ENCODE data around the gene ELSPBP1.
"Not testable (repeated sequence)": the region's sequence is repeated elsewhere in the genome, so short reads cannot be mapped to it uniquely, and the experiment has no call there.

Gene ELSPBP1

GRCh38 chr19:48061401-48062344 lies 67.2 kb downstream of the ELSPBP1 start:
- H3K4me3 ChIP-seq (ENCODE audit: low read depth, low read length), result no peak overlapping the region
- no peaks in the 10 kb centered on the region for H3K9me3 ChIP-seq
- no peaks in the 10 kb centered on the region for H3K4me1 ChIP-seq
- no peak for DNase-seq
- H3K36me3 ChIP-seq, result no peaks in the 10 kb centered on the region
- TF ChIP-seq CTCF (IDR thresholded peaks at IDR 0.05; ENCODE audit: low read depth, low read length), result no peak
- no peaks in the 10 kb centered on the region; the same call in none of the 2 replicates for H3K27me3 ChIP-seq

- no peak overlapping the region for H3K4me3 ChIP-seq (ENCODE audit: low read depth, low read length)
- H3K4me1 ChIP-seq, result no peaks in the 10 kb centered on the region
- H3K9me3 ChIP-seq, result no peaks in the 10 kb centered on the region
- H3K27me3 ChIP-seq, result no peaks in the 10 kb centered on the region; the same call in none of the 2 replicates
- no peak for TF ChIP-seq CTCF (IDR thresholded peaks at IDR 0.05; ENCODE audit: low read depth, low read length)
- H3K36me3 ChIP-seq, result no peaks in the 10 kb centered on the region
- no peak for DNase-seq
Measured at GRCh38 chr19:48064509-48064908, 70.1 kb downstream of the ELSPBP1 start.

GRCh38 chr19:48069435-48069834 lies 75.0 kb downstream of the ELSPBP1 start:
- Histone ChIP-seq H3K36me3 (no peaks in the 10 kb centered on the region), H3K27me3 (no peaks in the 10 kb centered on the region), H3K4me3 (ENCODE audit: low read depth, low read length) (no peak overlapping the region), H3K4me1 (no peaks in the 10 kb centered on the region), H3K9me3 (no peaks in the 10 kb centered on the region)
- DNase-seq, result no peak
- no peak for TF ChIP-seq CTCF (IDR thresholded peaks at IDR 0.05; ENCODE audit: low read depth, low read length)

GRCh38 chr19:48070177-48070769 lies 75.8 kb downstream of the ELSPBP1 start:
- not testable (repeated sequence) for H3K4me3 ChIP-seq (ENCODE audit: low read depth, low read length); H3K36me3 ChIP-seq; DNase-seq; H3K4me1 ChIP-seq; H3K27me3 ChIP-seq; H3K9me3 ChIP-seq

All from BE2C (cell line).